NB4 (cell line): ENCODE data around the gene MOGAT2.

Source experiments
- DNase-seq: peaks from one replicate; pipeline ENCODE4 v3.0.0; 2010; ENCODE audit warnings: low read depth
- H3K4me3 ChIP-seq: one replicate; pipeline ENCODE4 v1.5.1; 2011; ENCODE audit warnings: mild to moderate bottlenecking, low read depth, low read length, moderate library complexity
- CTCF ChIP-seq: IDR thresholded peaks from one replicate; pipeline ENCODE4 v1.5.1; 2012; ENCODE audit warnings: low read depth, low read length
- MYC ChIP-seq: IDR thresholded peaks from 2 replicates; pipeline ENCODE4 v1.6.1; 2011; ENCODE audit warnings: low read depth, low read length
- POLR2A ChIP-seq: IDR thresholded peaks from 2 replicates; pipeline ENCODE4 v1.6.1; 2011; ENCODE audit warnings: mild to moderate bottlenecking; ENCODE audit not compliant: insufficient read length; ENCODE audit errors: extremely low read depth
- TF ChIP-seq, protein P1 (sequence below): IDR thresholded peaks from 2 replicates; pipeline ENCODE4 v1.6.1; 2011; ENCODE audit warnings: low read depth, low read length

The MOGAT2 gene

GRCh38 chr11:75718419-75719339 is 1.0 kb downstream of the MOGAT2 start:
- peak; percentile 28 for DNase-seq
- no peak for TF ChIP-seq POLR2A
- TF ChIP-seq CTCF, result no peak
- TF ChIP-seq, protein P1, sequence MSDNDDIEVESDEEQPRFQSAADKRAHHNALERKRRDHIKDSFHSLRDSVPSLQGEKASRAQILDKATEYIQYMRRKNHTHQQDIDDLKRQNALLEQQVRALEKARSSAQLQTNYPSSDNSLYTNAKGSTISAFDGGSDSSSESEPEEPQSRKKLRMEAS, result no peak
- no peak for TF ChIP-seq MYC

GRCh38 chr11:75719340-75720239 is 2.0 kb downstream of the MOGAT2 start:
- H3K4me3 ChIP-seq, result no peak overlapping the region
- TF ChIP-seq POLR2A, result no peak
- no peak for TF ChIP-seq CTCF
- TF ChIP-seq MYC, result no peak
- TF ChIP-seq, protein P1, result no peak
- DNase-seq, result no peak

More at GRCh38 chr11:75718419-75719339, 1.0 kb downstream of the MOGAT2 start:
- H3K4me3 ChIP-seq, result no peak overlapping the region

DNA sequence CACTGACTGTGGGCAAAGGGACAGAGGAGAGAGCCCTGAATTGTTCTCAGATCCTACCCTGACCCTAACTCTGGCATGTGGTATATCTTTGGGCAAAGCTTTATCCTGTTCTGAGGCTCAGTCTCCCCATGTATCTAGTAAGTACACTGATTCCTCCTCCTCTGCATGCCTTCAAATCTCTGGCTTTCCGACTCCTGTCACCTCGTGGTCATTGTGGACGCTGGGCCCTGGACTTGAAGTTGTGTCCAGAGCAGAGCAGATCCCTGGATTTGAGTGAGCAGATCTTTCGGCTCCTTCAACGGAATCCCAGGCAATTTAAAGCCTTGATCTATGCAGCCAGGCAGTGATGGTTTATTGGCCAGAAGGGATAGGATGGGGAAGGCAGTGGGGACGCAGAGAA is 3.0 kb downstream of the MOGAT2 start:
- no peak overlapping the region for H3K4me3 ChIP-seq
- no peak for DNase-seq
- TF ChIP-seq MYC, result no peak
- no peak for TF ChIP-seq CTCF
- TF ChIP-seq POLR2A, result no peak
- TF ChIP-seq, protein P1, result no peak

- TF ChIP-seq CTCF (no peak), POLR2A (no peak), MYC (no peak)
- TF ChIP-seq, protein P1, result no peak
- DNase-seq, result no peak
Measured at GRCh38 chr11:75721852-75722668, 4.4 kb downstream of the MOGAT2 start.

DNA sequence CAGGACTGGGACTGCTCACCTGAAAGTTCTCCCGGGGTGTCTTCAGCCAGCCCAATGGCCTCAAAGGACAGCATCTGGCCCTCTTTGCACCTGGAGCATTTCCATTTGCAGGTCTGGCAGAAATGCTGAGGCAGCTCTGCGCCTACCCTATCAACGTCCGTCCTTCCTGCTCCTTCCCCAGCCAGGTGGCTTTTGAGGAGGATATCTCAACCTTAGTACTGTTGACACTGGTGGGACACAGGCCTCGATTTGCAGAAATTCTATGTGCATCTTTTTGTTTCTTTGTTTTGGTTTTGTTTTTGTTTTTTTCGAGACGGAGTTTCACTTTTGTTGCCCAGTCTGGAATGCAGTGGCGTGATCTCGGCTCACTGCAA is 5.0 kb downstream of the MOGAT2 start:
- no peak for DNase-seq
- TF ChIP-seq, protein P1, result no peak
- no peak for TF ChIP-seq MYC
- no peak for TF ChIP-seq POLR2A
- TF ChIP-seq CTCF, result no peak
- no peak overlapping the region for H3K4me3 ChIP-seq

More at GRCh38 chr11:75721852-75722668, 4.4 kb downstream of the MOGAT2 start:
- no peak overlapping the region for H3K4me3 ChIP-seq
